ENCODE data around the gene ACSL6.

ACSL6 gene

DNA sequence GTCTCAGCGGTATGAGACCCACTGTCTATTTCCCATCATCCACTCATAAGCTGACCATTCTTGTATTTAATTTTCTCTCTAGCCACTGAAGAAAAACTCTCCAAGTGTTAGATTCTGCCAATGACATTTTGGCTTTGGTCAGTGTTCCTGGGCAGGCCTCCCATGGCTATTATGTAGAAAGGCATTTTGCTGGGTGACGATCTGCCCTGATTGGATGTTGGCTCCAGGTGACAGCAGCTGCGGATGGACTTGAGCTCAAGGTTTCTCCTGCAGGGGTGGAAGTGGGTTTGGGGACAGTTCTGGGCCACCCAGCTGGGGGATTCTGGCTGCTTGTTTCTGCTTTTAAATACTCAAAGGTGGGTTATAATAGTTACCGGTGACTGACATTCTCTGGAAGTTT lies 31.6 kb downstream of the ACSL6 start:
- DNase-seq (ENCODE audit: low read depth) = no peak

DNA sequence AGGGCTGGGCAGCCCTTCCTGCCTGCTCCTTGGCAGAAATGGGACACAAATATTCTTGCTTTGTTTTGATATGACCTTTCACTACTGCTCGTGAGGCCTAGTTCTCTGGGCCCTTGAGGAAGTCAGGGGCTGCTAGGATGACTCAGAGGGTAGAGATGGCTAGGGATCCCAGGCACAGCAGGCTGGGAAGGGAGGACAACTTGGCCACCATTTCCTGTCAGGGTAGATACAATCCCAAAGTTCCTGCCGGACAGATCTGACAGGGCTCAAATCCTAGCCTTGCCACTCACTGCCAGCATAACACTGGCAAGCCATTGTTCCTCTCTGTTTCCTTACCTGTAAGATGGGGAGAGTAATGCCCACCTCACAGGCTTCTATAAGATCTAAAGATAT lies 34.2 kb downstream of the ACSL6 start:
- DNase-seq (ENCODE audit: low read depth) = no peak

DNA sequence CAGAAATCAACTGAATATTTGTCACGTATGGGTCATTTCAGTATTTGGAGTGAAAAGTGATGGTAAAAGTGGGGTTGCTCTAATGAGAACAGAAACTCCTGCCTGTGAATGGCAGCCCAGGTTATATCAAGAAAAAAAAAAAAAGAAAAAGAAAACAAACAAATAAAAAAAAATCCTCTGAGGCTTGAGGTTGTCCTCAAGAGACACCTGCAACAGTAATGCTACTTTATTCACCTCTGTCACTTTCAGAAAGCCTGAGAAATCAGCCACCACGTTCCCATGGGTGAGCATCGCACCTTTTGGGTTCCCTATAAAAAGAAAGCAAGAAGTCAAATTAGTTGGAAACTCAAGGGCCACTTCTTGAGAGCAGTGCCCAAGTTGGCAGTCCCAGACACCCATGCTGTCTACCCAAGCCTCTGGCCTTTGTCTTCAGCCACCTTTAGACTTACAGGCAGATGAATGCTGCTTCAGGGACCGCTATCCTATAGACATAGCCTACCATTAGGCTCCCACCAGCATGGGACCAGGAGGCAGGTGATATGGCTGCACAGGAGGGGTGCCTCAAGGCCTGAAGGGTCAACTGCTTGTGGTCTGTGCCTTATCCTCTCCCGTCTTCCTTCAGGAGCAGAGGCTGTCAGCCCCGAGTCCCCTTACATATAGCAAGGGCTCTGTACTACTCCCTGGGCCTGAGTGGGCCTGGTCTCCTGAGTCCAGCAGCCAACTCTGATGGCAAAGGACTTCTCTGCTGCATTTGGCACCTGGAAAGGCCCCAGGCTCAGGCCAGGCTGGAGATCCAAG lies 34.8 kb downstream of the ACSL6 start:
- DNase-seq (ENCODE audit: low read depth) = no peak

DNA sequence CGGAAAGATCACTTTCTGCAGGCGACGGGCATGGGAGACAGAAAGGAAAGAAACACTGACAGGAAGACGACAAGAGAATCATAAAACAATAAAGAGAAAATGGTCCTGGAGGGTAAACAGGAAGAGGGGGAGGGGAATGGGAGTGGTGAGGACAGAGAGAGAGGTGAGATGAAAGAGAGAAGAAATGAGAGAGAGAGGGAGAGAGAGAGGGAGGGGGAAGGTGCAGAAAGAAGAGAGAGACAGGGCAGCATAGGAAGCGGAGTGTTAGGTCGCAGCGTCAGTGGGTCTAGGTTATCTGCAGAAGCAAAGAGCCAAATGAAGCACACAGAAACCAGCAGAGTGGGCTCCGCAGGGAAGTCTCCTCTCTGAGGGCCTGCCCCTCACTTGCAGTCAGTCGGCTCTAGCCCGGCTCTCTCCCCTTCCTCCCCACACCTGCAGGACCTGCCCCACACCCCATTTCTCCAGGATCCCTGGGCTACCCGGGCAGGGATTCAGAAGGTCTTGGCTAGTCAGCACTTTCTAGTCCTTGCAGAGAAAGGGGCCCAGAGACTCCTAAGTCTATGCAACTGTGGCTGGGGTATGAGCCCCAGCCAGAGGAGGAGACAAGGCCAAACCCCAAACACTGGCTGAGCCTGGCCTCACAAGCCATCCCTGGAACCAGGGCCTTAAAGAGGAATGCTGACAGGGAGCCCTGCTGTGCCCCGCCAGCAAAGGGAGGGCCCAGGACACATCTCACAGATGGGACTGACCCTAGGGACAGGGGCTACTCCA lies 36.3 kb downstream of the ACSL6 start:
- DNase-seq (ENCODE audit: low read depth) = no peak

DNA sequence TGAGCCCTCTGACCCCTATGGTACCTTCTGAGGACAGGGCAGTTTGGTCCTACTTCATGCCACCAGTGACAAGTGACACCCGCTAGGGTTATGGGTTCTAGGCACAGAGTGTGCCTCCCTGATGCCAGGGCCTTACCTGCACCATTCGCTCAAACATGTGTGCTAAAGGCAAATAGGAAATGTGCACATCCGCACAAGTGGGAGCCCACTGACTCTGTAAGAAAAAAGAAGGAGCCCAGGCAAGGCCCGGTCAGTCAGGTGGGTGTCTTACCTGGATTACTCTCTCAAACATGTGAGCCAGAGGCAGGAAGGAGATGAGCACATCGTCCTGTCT lies 36.9 kb downstream of the ACSL6 start:
- DNase-seq (ENCODE audit: low read depth) = no peak

DNA sequence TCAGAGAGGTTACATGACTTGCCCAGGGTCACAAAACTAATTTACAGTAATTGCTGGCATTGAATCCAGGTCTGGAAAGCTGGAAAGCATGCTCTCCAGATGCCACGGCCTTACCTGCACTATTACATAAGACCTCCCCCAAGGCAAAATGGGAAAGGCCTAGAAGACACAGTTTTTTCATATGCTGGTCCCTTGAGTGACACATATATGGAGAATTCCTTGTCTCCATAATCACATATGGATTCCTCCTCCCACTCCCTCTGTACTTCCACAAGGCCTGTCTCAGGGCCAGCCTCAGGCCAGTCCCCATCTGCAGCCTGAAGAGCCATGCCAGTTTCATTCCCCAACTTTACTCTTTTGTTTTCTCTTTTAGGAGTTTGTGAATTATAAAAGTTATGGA lies 37.4 kb downstream of the ACSL6 start:
- DNase-seq (ENCODE audit: low read depth) = no peak

DNA sequence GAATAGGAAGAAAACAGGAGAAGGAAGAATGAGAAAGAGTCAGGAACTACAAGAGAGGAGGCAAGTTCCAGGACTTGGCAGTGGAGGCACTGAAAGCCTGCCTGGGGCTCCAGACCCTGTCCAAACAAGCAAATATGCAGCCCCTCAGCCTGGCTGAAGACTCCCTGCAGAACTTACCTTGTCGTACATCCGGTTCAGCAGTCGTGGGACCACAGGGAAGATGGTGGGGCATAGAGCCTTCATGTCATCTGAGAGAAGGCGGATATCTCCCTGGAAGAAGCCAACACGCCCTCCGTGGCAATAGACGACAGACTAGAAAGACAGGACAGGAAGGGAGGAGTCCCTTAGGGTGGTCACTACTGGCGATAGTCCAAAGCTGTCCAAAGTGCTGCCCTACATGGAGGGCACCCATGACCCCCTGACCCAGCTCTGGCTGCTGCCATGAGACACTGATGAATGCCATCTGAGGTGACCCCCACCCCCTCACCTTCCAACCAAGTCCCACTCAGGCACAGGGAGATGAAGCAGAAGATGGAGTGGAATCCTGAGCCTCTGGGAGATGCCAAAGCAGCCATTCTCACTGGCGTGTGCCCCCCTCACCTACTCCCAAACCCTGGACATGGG lies 38.3 kb downstream of the ACSL6 start:
- DNase-seq (ENCODE audit: low read depth) = no peak

DNA sequence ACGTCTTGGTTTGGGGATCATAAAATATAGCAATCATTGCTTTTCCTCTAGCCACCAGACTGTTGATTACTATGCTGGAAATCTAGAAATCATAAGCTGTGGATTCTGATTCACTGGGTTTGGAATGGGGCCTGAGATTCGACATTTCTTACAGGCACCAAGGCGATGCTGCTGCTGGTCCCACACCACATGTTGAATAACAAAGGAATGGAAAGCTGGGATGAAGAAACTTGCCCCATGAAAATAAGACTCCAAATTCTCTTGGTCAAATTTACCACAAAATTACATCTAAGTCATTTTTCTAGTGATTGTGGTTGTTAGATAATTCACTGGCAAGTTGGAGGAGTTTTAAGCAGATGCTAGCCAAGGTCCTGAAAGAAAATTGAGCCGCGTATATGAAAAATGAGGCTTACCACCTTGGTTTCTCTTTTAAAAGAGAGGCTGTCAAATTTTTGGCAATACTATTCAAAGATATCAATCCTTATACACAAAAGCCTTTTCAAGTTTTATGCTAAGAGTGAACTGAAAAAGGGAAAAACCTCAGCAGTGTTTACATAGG lies 43.0 kb downstream of the ACSL6 start:
- no peak for DNase-seq (ENCODE audit: low read depth)

DNA sequence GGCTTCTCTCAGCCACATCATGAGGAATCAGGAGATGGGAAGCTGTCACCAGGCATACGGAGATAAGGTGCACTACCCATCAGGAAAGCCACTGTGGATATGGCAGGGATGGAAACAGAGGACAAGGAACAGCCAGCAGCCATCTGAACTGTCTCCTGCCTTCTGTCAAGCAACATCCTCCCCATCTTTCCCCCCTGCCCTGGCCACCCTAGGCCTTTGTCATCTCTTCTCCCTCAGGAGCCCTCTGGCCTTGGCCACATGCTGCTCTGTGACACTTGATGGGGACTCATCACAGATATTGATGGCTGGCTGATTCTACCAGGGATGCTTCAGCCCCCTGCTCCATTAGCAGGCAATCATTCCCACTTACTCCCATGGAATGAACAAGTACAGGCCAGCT lies 44.9 kb downstream of the ACSL6 start:
- no peak for DNase-seq (ENCODE audit: low read depth)

DNA sequence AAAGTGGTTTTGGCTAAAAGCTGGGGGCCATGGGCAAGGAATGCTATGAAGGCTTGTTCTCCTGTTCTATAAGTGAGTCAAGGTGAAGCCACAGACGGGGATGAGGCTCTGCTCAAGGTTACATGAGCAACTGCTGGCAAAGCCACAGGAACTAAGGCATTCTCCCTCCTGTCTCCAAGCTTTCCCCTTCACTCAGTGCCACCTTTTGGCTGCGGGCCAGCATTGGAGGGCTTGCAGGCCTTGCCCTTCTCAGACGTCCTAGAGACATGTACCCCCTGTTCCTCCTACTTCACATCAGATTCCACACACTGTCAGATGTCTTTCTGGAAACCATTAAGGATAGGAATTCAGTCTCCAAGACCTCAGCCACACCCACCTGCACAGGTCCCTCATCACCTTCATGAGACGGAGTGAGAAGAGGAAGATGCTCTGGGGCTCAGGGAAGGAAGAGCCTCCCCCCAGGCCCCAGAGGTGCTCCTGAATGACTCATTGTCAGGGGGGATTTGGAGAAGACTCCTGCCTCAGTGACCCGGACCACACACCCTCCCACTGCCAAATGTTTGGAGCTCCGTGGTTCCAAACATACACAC lies 45.5 kb downstream of the ACSL6 start:
- DNase-seq (ENCODE audit: low read depth) = no peak

DNA sequence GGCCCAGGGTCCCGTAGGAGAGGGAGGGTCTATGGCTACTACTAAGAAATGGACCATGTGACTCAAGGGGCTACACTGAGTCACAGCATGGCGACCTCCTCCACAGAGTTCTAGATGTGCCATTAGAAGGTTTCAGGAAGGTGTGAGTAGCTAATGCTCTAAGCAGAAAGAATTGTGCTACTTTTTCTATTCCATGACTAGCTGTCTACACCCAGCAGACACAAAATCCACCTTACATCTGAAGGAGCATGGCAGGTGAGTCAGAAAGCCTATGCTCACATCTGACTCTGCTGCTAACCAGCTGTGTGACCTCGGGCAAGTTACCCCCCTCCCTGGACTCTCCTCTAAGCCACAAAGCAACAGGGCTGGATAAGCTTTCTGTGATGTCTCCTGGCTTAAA lies 51.6 kb downstream of the ACSL6 start:
- no peak for DNase-seq (ENCODE audit: low read depth)

DNA sequence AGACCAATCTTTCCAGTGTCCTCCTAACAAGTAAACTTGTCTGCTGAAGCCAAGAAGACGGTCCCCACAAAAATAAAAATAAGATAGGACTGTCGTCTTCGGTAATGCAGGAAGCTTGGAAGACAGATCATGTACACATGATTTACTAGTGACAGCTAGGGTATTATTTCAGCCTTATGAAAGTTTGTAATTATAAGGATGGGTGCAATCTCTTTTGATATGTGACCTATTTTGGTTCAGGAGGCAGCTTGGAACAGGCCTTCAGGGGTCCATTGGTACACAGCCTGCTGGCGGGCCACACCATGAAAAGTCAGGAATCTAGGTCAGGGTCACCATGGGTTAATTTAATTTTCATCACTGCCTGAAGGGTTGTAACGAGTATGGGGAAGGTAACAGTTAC lies 52.3 kb downstream of the ACSL6 start:
- no peak for DNase-seq (ENCODE audit: low read depth)

DNA sequence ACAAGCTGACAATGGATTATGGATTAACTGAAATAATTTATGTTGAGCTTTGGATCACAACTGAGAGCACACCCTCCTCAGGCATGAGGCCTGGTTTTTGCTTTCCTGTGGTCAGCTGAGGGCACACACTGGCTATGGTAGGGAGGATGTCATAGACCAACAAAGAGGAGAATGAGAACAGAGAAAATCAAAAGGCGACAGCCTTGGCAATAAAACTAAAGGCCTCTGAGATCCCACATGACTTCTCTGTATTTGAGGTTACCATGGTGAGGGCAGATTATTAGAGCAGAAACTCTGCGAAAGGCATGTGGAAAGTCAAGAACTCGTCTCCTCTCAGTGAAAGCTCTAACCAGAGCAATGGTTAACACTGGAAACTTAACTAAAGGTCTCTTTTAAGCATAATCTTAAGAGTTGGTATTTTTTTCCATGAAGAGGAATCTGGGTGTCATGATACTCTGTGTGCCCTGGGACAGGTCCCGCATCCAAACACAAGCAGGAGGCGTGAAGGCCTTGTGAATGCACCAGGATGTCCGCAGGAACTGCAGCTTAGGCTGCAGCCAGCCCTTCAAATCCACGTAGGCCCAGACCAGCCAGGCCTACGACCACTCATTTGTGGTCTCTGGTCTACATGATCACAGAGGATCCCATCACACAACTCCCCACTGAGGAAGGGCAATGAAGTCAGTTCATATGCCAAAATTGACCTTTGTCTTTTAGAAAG lies 53.6 kb downstream of the ACSL6 start:
- no peak for DNase-seq (ENCODE audit: low read depth)

DNA sequence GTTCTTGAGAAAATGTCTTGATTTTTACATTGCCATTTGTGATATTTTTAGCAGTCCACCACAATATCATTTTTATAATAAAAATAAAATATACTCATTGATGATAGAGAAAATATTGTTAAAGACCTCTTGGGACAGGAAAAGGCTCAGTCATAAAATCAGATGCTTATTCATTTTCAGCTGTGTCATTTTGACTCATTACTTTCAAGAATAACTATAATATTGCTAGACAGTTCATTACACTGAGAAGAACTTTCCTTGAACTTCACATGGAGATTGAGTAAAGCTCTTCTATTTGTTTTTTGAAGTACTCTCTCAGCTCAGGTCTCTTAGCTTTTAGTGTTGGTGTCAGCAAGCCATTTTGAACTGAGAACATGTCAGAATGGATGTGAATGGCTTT lies 57.5 kb downstream of the ACSL6 start:
- DNase-seq (ENCODE audit: low read depth) = no peak

DNA sequence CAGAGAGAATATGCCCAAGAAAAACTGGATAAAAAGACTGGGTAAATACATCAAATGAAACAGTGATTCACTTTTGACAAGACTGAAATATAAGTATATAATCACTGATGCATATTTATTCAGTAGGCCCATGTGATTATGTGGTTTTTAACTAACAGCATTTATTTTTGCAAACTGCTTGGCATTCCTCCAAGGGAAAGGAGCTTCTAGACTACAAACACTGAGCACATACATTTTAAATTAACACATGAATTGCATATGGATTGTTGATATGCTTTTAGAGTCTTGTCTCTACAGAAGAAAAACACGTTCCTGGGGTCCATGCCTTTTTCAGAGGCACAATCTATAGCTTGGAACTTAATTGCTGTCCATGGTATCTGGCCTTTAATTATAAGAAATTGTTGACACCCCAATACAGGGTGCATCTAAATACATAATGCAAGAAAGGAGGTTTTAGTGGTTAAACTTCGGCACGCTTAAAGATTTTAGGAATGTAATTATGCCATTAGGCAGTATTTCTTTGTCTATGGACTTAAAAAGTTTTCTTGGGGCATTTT lies 59.1 kb downstream of the ACSL6 start:
- DNase-seq (ENCODE audit: low read depth) = no peak

DNA sequence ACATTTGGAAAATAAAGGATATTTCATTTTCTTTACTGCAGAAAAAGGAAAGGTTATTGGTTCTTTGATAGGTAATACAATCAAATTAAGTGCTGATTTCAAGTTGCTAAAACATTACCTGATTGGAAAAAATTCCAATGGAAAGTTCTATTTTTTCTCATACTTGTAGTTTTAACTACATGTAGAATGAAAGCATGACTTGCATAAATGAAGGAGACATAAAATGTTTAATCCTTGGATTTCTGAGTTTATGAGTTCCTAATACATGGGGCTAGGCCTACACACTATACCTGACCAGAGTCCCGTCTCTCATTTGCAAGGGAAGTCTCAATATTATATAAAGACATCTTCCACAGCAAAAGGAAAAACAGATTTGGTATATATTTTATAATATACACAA lies 60.8 kb downstream of the ACSL6 start:
- DNase-seq (ENCODE audit: low read depth) = no peak

DNA sequence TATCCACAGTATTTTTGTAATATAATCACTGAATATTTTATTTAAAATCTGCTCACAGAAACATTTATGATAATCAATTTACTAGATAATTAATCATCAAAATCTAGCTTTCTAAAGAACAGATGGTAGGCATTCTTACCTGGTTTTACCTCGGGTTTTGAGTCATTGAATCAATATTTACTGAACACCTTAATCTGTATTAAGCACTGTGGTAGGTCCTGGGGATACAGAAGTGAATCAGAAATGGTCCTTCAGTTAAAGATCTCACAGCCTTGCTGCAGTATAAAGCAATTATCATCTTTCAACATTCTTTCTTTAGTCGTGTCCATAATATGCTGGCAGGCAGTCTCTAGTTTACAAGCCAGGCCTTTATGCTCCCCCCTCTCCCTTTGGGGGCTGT lies 64.0 kb downstream of the ACSL6 start:
- DNase-seq (ENCODE audit: low read depth) = no peak

DNA sequence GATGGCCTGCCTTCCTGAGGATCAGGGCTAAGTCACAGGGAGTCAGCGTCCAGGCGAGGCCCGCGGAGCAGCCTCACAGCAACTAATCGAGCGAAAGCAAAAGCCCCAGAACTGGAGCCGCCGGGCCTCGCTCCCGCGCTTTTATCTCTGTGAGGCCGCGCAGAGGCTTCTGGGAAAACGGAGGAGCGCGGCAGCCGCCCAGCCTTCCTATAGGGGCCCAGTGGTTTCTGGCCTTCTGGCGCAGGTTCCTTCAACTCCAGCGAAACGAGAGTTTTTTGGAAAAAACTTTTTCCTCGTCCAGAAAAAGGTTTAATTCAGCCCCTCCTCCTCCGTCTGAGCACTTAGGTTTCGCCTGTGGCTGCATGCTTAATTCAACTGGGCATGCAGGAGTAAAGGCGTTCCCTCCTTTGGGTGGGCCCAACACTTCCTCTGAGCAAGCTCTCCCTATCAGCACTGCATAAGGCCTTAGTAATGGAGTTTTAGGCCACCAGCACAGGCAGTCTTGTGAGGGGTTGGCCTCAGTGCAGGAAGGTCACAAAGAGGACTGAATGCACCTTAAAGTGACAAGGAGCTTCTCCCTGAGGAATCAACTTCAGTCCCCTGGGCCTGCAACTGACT lies 65.8 kb downstream of the ACSL6 start, which contains the start of gene MEIKIN:
Gene MEIKIN, minus strand, starts transcription at position 113 of the 618 bp plus-strand sequence. CDS start 158 bp downstream, outside the sequence.
- no peak for DNase-seq (ENCODE audit: low read depth)

DNA sequence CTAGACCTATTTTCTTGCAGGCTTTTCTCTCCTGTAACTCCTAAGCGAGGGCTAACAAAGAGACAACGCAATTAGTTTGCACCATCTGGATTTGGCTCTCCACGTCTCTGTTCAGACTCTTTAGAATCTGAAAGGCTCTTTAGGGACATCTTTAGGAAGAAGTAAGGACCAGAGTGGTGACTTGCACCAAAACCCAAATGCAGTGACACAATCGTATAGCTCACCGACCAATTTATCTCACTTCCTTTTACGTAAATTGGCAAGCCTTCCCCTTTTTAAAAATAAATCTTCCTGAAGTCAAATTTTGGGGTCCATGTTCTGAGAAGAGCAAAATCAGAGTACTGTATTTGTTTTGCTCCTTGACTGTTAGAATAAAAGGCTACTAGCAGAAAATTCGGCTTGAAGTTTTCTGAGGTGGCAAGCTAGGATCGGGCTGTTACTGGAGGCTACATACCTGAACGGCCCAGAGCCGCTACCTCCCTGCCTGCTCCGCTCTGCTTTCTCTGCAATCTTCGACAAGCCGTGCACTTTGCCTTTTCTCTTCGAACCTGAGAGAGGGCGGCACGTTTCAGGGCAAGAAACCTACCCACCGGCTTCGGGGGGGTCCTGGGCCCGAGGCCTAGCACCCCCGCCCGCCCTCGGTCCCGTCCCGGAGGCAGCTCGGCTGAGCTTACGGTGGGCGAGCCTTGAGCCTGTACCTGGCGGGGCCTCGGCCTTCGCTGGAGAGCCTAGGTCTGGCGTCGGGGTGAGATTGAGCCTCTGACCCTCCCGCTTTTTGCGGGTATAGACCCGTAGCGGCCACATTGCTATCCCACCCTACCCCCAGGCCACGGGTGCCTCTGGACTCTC lies 66.5 kb downstream of the ACSL6 start:
- no peak for DNase-seq (ENCODE audit: low read depth)

DNA sequence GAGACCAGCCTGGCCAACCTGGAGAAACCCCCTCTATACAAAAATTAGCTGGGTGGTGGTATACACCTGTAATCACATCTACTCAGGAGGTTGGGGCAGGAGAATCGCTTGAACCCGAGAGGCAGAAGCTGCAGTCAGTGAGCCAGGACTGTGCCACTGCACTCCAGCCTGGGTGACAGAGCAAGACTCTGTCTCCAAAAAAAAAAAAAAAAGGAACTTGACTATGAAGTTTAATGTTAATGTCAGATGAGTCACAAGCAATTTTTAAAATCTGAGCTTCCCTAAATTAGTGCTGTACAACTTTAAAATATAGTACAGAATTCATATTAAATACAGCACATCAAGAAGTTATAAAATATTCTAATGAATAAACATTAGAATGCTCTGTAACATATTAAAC lies 67.5 kb downstream of the ACSL6 start:
- DNase-seq (ENCODE audit: low read depth) = no peak

Data from stimulated activated CD8-positive, alpha-beta memory T cell treated with anti-CD3 and anti-CD28 coated beads, Interleukin-4, amount 100 ng/mL, for 24 hours (primary cell).